Trophoblast cell (in vitro differentiated cells and primary cell): ENCODE results near the gene LRRC72.

ENCODE experiments used
- DNase-seq, 2 donors: peaks; one replicate each; pipeline ENCODE4 v3.0.0-alpha.2; 2016
- H2AFZ ChIP-seq: 2 replicates; pipeline ENCODE4 v1.6.1; 2013; ENCODE audit warnings: low read length, moderate library complexity, mild to moderate bottlenecking; ENCODE audit not compliant: insufficient read depth, poor library complexity
- H2AK5ac ChIP-seq: 2 replicates; pipeline ENCODE4 v1.6.1; 2013; ENCODE audit warnings: mild to moderate bottlenecking, low read length
- H2BK120ac ChIP-seq: 2 replicates; pipeline ENCODE4 v1.6.1; 2013; ENCODE audit warnings: low read length, mild to moderate bottlenecking, moderate library complexity; ENCODE audit not compliant: insufficient read depth, poor library complexity
- H2BK12ac ChIP-seq: 2 replicates; pipeline ENCODE4 v1.6.1; 2013; ENCODE audit warnings: mild to moderate bottlenecking, low read length, moderate library complexity
- H2BK5ac ChIP-seq: 2 replicates; pipeline ENCODE4 v1.6.1; 2013; ENCODE audit warnings: low read length, low read depth, moderate library complexity, mild to moderate bottlenecking; ENCODE audit not compliant: poor library complexity
- H3K14ac ChIP-seq: 2 replicates; pipeline ENCODE4 v1.6.1; 2013; ENCODE audit warnings: mild to moderate bottlenecking, low read length
- H3K18ac ChIP-seq: 2 replicates; pipeline ENCODE4 v1.6.1; 2013; ENCODE audit warnings: mild to moderate bottlenecking, low read length
- H3K23ac ChIP-seq: 2 replicates; pipeline ENCODE4 v1.6.1; 2013; ENCODE audit warnings: low read length
- H3K27ac ChIP-seq: 2 replicates; pipeline ENCODE4 v1.5.1; 2013; ENCODE audit warnings: low read depth, mild to moderate bottlenecking, inconsistent platforms, low read length, moderate library complexity
- H3K27me3 ChIP-seq: 2 replicates; pipeline ENCODE4 v1.6.1; 2013; ENCODE audit warnings: inconsistent platforms, mild to moderate bottlenecking, low read length, moderate library complexity; ENCODE audit not compliant: insufficient read depth
- H3K36me3 ChIP-seq, 2 experiments: 1 replicate in 1 of 2; 2 replicates in 1 of 2; pipeline ENCODE4 v1.6.1; 2013; ENCODE audit warnings: low read length in 2 of 2, mild to moderate bottlenecking in 2 of 2, moderate library complexity in 1 of 2; ENCODE audit not compliant: insufficient read depth in 2 of 2, control insufficient read depth in 1 of 2
- H3K4ac ChIP-seq: 2 replicates; pipeline ENCODE4 v1.6.1; 2013; ENCODE audit warnings: low read depth, mild to moderate bottlenecking, low read length, moderate library complexity
- H3K4me1 ChIP-seq, 2 experiments: 1 replicate in 1 of 2; 2 replicates in 1 of 2; pipeline ENCODE4 v1.6.1; 2013; ENCODE audit warnings: low read length in 2 of 2, mild to moderate bottlenecking in 2 of 2, moderate library complexity in 1 of 2; ENCODE audit not compliant: insufficient read depth in 2 of 2, control insufficient read depth in 1 of 2
- H3K4me2 ChIP-seq: 2 replicates; pipeline ENCODE4 v1.6.1; 2013; ENCODE audit warnings: inconsistent platforms, mild to moderate bottlenecking, low read length, moderate library complexity
- H3K4me3 ChIP-seq: 2 replicates; pipeline ENCODE4 v1.5.1; 2013; ENCODE audit warnings: mild to moderate bottlenecking, low read depth, low read length, inconsistent platforms
- H3K79me1 ChIP-seq: one replicate; pipeline ENCODE4 v1.6.1; 2013; ENCODE audit warnings: low read length
- H3K79me2 ChIP-seq: 2 replicates; pipeline ENCODE4 v1.6.1; 2013; ENCODE audit warnings: low read length, mild to moderate bottlenecking; ENCODE audit not compliant: control insufficient read depth, insufficient read depth, poor library complexity
- H3K9ac ChIP-seq: 2 replicates; pipeline ENCODE4 v1.6.1; 2013; ENCODE audit warnings: mild to moderate bottlenecking, low read length
- H3K9me3 ChIP-seq: 2 replicates; pipeline ENCODE4 v1.6.1; 2013; ENCODE audit warnings: low read depth, mild to moderate bottlenecking, control low read depth, inconsistent platforms, low read length; ENCODE audit not compliant: insufficient read depth
- H4K12ac ChIP-seq: 2 replicates; pipeline ENCODE4 v1.6.1; 2013; ENCODE audit warnings: low read depth, mild to moderate bottlenecking, low read length, moderate library complexity
- H4K8ac ChIP-seq: 2 replicates; pipeline ENCODE4 v1.6.1; 2013; ENCODE audit warnings: low read depth, mild to moderate bottlenecking, low read length, moderate library complexity
- H4K91ac ChIP-seq: one replicate; pipeline ENCODE4 v1.6.1; 2013; ENCODE audit warnings: low read depth, mild to moderate bottlenecking, low read length, moderate library complexity
- WGBS: extraction: QIAGEN DNeasy Blood & Tissue Kit; methylation state at CpG from one replicate; pipeline ENCODE4 v1.1.7; 2013; ENCODE audit warnings: missing lambda C conversion rate; ENCODE audit not compliant: insufficient read length, insufficient coverage; ENCODE audit errors: extremely low coverage; 5-methylcytosine and 5-hydroxymethylcytosine counted together

LRRC72 gene

DNA sequence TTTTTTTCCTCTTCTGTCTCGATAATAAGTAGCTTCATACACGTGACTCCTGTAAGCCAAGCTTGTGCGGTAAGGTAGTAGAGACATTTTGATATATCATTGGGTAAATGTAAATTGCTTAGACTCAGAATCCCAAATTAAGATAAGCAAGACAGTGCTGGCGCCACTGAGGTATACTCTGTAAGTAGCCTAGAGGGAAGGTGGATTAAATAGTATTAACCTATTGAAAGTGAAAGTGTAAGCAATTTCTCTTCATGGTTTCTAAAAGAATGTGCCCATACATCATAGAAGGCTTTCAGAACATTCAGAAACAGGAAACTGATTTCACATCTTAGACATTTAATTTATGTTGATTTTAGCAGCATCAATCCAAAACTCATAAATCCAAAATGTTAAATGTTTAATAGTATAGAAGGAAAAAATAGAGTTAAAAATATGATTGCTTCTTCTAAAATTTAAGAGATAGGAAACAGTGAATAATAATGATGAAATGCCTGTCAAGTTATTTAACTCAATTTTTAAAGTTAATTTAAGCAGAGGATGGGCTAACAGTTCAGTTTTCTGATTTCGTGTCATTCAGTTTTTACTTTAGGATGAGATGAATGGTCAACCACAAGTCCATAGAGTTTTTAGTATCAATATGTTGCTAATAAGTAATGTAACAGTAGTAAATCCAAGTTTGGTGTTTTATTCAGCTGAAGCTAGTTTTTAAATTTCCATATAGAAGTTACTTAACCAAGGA, 36.8 kb downstream of the LRRC72 start:
- no peak overlapping the region for H3K4me2 ChIP-seq
- H3K79me1 ChIP-seq, result no peaks in the 10 kb centered on the region
- no peaks in the 10 kb centered on the region for H3K9me3 ChIP-seq
- H3K27me3 ChIP-seq, result no peaks in the 10 kb centered on the region
- no peak overlapping the region for H3K27ac ChIP-seq
- H3K9ac ChIP-seq, result no peak overlapping the region
- H3K4ac ChIP-seq, result no peak overlapping the region
- no peak overlapping the region for H4K8ac ChIP-seq
- H2BK12ac ChIP-seq, result no peak overlapping the region
- H2AK5ac ChIP-seq, result no peak overlapping the region
- H3K14ac ChIP-seq, result no peak overlapping the region
- H2BK5ac ChIP-seq, result no peak overlapping the region
- no peak overlapping the region for H3K18ac ChIP-seq
- no peak overlapping the region for H2AFZ ChIP-seq
- peaks cover 0 to 1% of the 10 kb centered on the region in 2 experiments for H3K4me1 ChIP-seq
- no peaks in the 10 kb centered on the region for H3K79me2 ChIP-seq
- DNase-seq, result no peak
- no CpG with 5 or more reads among the region's 5 CpGs for WGBS
- H3K4me3 ChIP-seq, result no peak overlapping the region
- no peak overlapping the region for H4K12ac ChIP-seq
- no peak overlapping the region for H3K23ac ChIP-seq
- no peak overlapping the region for H4K91ac ChIP-seq
- H3K36me3 ChIP-seq, result no peaks in the 10 kb centered on the region
- no peak overlapping the region for H2BK120ac ChIP-seq

DNA sequence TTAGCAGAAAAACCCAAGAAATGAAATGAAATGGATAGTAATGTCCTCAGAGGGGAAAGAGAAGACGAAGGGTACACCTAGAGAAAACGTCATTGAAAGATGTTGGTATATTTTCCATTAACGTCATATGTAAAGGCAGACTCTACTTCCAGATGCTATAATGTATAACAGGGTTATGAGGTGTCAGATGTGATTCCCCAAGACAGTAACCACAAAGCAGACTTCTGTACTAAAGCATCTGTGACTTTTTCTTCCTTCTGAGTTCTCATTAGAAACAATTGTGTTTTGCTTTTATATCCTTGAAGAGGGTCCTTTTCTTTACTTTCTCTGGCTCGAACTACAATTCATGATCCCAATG, 37.4 kb downstream of the LRRC72 start:
- H4K91ac ChIP-seq, result no peak overlapping the region
- no peak overlapping the region for H2BK5ac ChIP-seq
- no peak overlapping the region for H2AK5ac ChIP-seq
- no peaks in the 10 kb centered on the region for H3K27me3 ChIP-seq
- no peak overlapping the region for H3K23ac ChIP-seq
- DNase-seq, result no peak
- no peaks in the 10 kb centered on the region for H3K79me1 ChIP-seq
- H3K79me2 ChIP-seq, result no peaks in the 10 kb centered on the region
- no peak overlapping the region for H4K12ac ChIP-seq
- H3K4me3 ChIP-seq, result no peak overlapping the region
- no peak overlapping the region for H4K8ac ChIP-seq
- no CpG with 5 or more reads among the region's 4 CpGs for WGBS
- H3K9me3 ChIP-seq, result no peaks in the 10 kb centered on the region
- H3K18ac ChIP-seq, result no peak overlapping the region
- H2BK12ac ChIP-seq, result no peak overlapping the region
- H3K4me2 ChIP-seq, result no peak overlapping the region
- peaks cover 0 to 1% of the 10 kb centered on the region in 2 experiments for H3K4me1 ChIP-seq
- no peak overlapping the region for H2AFZ ChIP-seq
- no peak overlapping the region for H3K14ac ChIP-seq
- H2BK120ac ChIP-seq, result no peak overlapping the region
- no peak overlapping the region for H3K4ac ChIP-seq
- H3K36me3 ChIP-seq, result no peaks in the 10 kb centered on the region
- no peak overlapping the region for H3K9ac ChIP-seq
- H3K27ac ChIP-seq, result no peak overlapping the region

DNA sequence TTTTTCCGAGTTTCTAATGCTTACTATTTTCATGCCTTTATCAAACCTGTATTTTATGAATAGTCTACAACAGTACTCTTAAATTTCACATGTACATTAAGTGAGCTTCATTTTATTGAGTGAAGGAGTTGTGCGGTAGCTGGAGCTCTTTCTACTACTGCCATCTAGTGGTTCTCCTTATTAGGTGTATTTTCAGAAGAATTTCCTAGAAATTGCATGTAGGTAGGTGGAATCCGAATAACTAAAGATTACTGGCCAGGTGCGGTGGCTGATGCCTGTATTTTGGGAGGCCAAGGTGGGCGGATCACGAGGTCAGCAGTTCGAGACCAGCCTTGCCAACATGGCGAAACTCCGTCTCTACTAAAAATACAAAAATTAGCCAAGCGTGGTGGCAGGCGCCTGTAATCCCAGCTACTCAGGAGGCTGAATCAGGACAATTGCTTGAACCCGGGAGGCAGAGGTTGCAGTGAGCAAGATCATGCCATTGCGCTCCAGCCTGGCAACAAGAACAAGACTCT, 38.3 kb downstream of the LRRC72 start:
- Histone ChIP-seq H3K4me3 (no peak overlapping the region), H3K14ac (no peak overlapping the region), H2AK5ac (no peak overlapping the region), H2BK120ac (no peak overlapping the region), H3K9ac (no peak overlapping the region), H4K91ac (no peak overlapping the region), H3K27ac (no peak overlapping the region), H3K36me3 (no peaks in the 10 kb centered on the region), H2AFZ (no peak overlapping the region), H4K8ac (no peak overlapping the region), H3K4me1 (peaks cover 0 to 1% of the 10 kb centered on the region in 2 experiments), H4K12ac (no peak overlapping the region), H3K18ac (no peak overlapping the region), H3K4me2 (no peak overlapping the region), H3K27me3 (no peaks in the 10 kb centered on the region), H2BK5ac (no peak overlapping the region), H3K4ac (no peak overlapping the region), H3K9me3 (no peaks in the 10 kb centered on the region), H3K79me1 (no peaks in the 10 kb centered on the region), H3K79me2 (no peaks in the 10 kb centered on the region), H3K23ac (no peak overlapping the region), H2BK12ac (no peak overlapping the region)
- DNase-seq, result peak; percentile 3 to 78
- WGBS, result no CpG with 5 or more reads among the region's 13 CpGs

DNA sequence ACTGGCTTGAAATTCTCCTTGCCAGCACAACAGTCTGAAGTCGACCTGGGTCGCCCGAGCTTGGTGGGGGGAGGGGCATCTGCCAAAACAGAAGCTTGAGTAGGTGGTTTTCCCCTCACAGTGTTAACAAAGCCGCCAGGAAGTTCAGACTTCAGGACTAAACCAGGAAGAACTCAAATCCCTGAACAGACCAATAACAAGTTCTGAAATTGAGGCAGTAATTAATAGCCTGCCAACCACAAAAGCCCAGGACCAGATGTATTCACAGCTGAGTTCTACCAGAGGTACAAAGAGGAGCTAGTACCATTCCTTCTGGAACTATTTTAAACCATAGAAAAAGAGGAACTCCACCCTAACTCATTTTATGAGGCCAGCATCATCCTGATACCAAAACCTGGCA, 45.3 kb downstream of the LRRC72 start:
- Histone ChIP-seq H3K9me3 (no peaks in the 10 kb centered on the region), H4K91ac (no peak overlapping the region), H3K14ac (no peak overlapping the region), H3K27ac (no peak overlapping the region), H3K23ac (no peak overlapping the region), H3K4me1 (no peaks in the 10 kb centered on the region), H3K4ac (no peak overlapping the region), H3K9ac (no peak overlapping the region), H2AK5ac (no peak overlapping the region), H4K12ac (no peak overlapping the region), H2BK120ac (no peak overlapping the region), H3K79me1 (no peaks in the 10 kb centered on the region), H3K27me3 (no peaks in the 10 kb centered on the region), H3K4me2 (no peak overlapping the region), H2BK5ac (no peak overlapping the region), H2BK12ac (no peak overlapping the region), H3K36me3 (no peaks in the 10 kb centered on the region), H4K8ac (no peak overlapping the region), H3K79me2 (no peaks in the 10 kb centered on the region), H3K4me3 (no peak overlapping the region), H2AFZ (no peak overlapping the region), H3K18ac (no peak overlapping the region)
- no CpG with 5 or more reads among the region's 4 CpGs for WGBS
- DNase-seq, result no peak
